ENCODE data around the gene TMEM239.
"Not testable (repeated sequence)": the region's sequence is repeated elsewhere in the genome, so short reads cannot be mapped to it uniquely, and the experiment has no call there.

DNA sequence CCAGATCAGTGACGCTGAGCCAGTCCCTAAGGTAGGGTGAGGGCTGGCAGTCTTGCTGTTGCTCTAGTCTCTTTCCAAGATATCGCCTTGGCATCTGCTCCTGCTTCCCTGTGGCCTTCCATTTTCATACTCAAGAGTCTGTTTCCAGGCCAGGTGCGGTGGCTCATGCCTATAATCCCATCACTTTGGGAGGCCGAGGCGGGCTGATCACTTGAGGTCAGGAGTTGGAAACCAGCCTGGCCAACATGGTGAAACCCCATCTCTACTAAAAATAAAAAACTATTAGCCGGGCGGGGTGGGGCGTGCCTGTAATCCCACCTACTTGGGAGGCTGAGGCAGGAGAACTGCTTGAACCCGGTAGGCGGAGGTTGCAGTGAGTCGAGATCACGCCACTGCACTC lies 46.1 kb upstream of the TMEM239 start:
- not testable (repeated sequence) for TF ChIP-seq POLR2A (IDR thresholded peaks at IDR 0.05; ENCODE audit: low read length); GATA1 (IDR thresholded peaks at IDR 0.05; ENCODE audit: low read depth, low read length)
